ENCODE measurements around the gene ZFC3H1. TPM values are rescaled to one million over a fixed set of nuclear protein-coding genes. Genes with fewer than 3 reads are reported as not detected.

Gene ZFC3H1
- total and polyA plus RNA-seq, 9 of the 15 experiments (the other 6 are each of a cell fraction or from before 2014, with no cell fraction given), result 14.8 to 80.5 (median 22.1) TPM

GRCh38 chr12:71594214-71594948, 69.3 kb downstream of the ZFC3H1 start (continued):
- TF ChIP-seq ZNF24 (IDR thresholded peaks at IDR 0.05) (peak; percentile 58; the same call in 1 of the 2 replicates), CREB3L1 (IDR thresholded peaks at IDR 0.05; ENCODE audit: borderline replicate concordance, low read depth) (no peak), NFRKB (IDR thresholded peaks at IDR 0.05; ENCODE audit: low read depth) (no peak), HEY1 (CRISPR knock-in tag; IDR thresholded peaks at IDR 0.05; ENCODE audit: borderline replicate concordance) (no peak), NCOA4 (IDR thresholded peaks at IDR 0.05; ENCODE audit: partially characterized antibody) (no peak), RCOR1 (IDR thresholded peaks at IDR 0.05; ENCODE audit: borderline replicate concordance in 1 of 2, low read depth in 2 of 2, low read length in 2 of 2) (peak in 1 of 2 experiments; percentile 57; a peak in 1 of 4 replicates), NELFE (IDR thresholded peaks at IDR 0.05; ENCODE audit: insufficient read depth, insufficient read length) (no peak), ELF2 (CRISPR knock-in tag; IDR thresholded peaks at IDR 0.05) (no peak), ZNF140 (CRISPR knock-in tag; IDR thresholded peaks at IDR 0.05) (no peak), VEZF1 (CRISPR knock-in tag; IDR thresholded peaks at IDR 0.05) (no peak), RHOXF2B (CRISPR knock-in tag; conservative IDR thresholded peaks at IDR 0.05) (no peak), BDP1 (IDR thresholded peaks at IDR 0.05; ENCODE audit: insufficient read depth, insufficient read length) (no peak), ZNF277 (CRISPR knock-in tag; IDR thresholded peaks at IDR 0.05; ENCODE audit: borderline replicate concordance) (no peak), HNRNPL (IDR thresholded peaks at IDR 0.05; ENCODE audit: low read depth, low read length) (no peak), GTF3C2 (IDR thresholded peaks at IDR 0.05; ENCODE audit: borderline replicate concordance, extremely low read depth, insufficient read length) (no peak), ZNF212 (CRISPR knock-in tag; IDR thresholded peaks at IDR 0.05) (no peak), CTCF (IDR thresholded peaks at IDR 0.05 in 2 of 3, conservative IDR thresholded peaks at IDR 0.05 in 1 of 3; ENCODE audit: insufficient read depth in 2 of 3, low read depth in 1 of 3, low read length in 3 of 3) (peak in 2 of 3 experiments; percentile 7 to 25; a peak in 1 of 6 replicates), ZNF778 (CRISPR knock-in tag; IDR thresholded peaks at IDR 0.05) (no peak), ILF3 (IDR thresholded peaks at IDR 0.05; ENCODE audit: borderline replicate concordance) (no peak)

Data from K562 (cell line).